ENCODE data around the gene ISM1. TPM values are rescaled to one million over a fixed set of nuclear protein-coding genes. Genes with fewer than 3 reads are reported as not detected.
A peak's percentile ranks its signal among the peaks of the same experiment; 100 is the strongest.

ISM1 gene
- total and polyA plus RNA-seq, 12 donors = 0.54 to 1.7 (median 1.0) TPM

DNA sequence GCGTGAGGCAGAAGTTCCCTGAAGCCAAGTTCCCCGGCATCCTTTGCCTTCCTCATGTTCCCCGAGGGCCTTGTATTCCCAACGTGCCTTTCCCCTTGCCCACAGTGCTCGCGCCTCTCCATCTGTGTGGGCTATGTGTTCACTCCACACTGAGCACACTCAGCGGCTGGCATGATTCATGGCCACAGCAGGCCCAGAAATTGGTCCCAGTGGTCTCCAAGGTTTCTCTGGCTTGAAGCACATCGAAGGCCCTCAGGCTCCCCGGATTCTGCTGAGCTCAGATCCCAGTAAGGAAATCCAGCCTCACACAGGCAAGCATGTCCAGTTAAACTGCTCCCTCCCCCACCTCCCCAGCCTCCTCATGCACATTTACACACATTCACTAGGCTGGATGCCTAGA is 123.6 kb downstream of the ISM1 start:
- intact Hi-C loops (cut with DNase I) = no loop called here
- WGBS, 2 donors = 80 to 83% methylated on average over 9 of the region's 9 CpGs
- TF ChIP-seq, protein P1, sequence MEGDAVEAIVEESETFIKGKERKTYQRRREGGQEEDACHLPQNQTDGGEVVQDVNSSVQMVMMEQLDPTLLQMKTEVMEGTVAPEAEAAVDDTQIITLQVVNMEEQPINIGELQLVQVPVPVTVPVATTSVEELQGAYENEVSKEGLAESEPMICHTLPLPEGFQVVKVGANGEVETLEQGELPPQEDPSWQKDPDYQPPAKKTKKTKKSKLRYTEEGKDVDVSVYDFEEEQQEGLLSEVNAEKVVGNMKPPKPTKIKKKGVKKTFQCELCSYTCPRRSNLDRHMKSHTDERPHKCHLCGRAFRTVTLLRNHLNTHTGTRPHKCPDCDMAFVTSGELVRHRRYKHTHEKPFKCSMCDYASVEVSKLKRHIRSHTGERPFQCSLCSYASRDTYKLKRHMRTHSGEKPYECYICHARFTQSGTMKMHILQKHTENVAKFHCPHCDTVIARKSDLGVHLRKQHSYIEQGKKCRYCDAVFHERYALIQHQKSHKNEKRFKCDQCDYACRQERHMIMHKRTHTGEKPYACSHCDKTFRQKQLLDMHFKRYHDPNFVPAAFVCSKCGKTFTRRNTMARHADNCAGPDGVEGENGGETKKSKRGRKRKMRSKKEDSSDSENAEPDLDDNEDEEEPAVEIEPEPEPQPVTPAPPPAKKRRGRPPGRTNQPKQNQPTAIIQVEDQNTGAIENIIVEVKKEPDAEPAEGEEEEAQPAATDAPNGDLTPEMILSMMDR (IDR thresholded peaks at IDR 0.05) = no peak

DNA sequence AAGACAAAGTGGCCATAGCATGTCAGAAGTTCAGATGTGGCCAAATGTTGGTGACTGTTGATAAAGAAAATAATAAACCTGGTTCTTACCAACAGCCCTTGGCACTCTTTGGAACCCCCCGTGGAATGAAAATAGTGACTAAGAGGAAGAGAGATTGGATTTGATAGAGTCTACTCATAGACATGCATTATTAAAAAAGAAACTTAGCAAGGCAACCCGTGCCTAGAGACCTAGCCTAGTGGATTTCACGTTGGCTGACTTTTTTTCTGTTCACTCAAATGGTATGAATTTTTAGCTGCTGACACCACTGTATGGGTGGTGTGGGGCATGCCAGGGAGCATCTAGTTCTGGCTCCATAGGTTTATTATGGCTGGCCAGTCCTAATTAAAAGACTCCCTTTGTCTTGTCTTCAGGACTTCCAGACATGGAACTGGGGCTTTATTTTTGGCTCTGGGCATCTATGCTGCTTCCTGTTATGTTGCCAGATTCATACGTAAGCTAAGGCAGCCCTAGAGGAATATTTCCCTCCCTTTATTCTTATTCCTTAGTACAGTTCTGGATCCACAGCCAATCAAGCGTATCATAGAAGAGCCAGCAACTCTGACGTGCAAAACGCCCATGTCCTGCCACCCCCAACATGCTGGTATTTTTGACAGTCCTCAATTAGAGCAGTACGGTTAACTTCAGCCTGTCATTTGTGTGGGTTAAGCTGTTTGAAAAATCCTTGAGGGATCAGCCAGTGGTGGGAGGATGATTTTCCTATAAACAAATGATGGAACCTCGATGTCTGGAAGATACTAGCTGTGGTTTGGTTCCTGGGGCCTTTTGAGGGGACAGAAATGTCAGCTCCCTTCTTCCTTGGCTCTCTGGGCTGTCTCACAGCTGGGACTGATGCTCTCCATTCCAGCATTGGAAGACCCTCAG is 127.5 kb downstream of the ISM1 start:
- Histone ChIP-seq H3K4me3 (no peak overlapping the region), H3K36me3 (no peaks in the 10 kb centered on the region), H3K9me3 (no peaks in the 10 kb centered on the region), H3K27ac (no peak overlapping the region), H3K27me3 (no peaks in the 10 kb centered on the region), H3K4me1 (peaks cover 0 to 4% (median 0%) of the 10 kb centered on the region in 9 donors)
- DNase-seq (no peak), ATAC-seq (peak in 2 of 8 donors; percentile 17 to 26)
- intact Hi-C loops (cut with DNase I) = no loop called here
- TF ChIP-seq, protein P1 (IDR thresholded peaks at IDR 0.05) = no peak
- WGBS, 2 donors = 59 to 66% methylated on average over 9 of the region's 9 CpGs

More for the DNA sequence above, 123.6 kb downstream of the ISM1 start:
- no peak for DNase-seq
- no peak overlapping the region for H3K27ac ChIP-seq
- H3K27me3 ChIP-seq = no peaks in the 10 kb centered on the region
- H3K9me3 ChIP-seq = no peaks in the 10 kb centered on the region
- H3K4me3 ChIP-seq = no peak overlapping the region
- H3K4me1 ChIP-seq = peaks cover 0 to 4% (median 0%) of the 10 kb centered on the region in 9 donors
- no peak for ATAC-seq
- H3K36me3 ChIP-seq = no peaks in the 10 kb centered on the region

DNA sequence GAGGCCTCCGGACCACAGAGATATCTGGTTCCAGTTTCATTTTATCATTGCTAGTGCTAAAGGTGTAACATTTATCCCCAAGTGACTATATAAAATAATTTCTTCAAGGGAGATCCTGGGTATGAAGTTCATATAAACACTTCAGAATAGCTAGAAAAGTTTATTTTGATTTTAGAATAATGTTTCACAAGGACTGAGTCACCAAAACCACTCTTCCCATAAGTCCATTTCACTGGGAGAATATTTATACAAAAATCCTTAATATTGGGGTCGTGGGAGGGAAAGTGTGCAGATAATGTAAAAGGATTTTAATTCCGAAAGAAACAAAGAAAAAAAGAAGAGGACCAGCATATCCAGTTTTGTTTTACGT is 128.1 kb downstream of the ISM1 start:
- Histone ChIP-seq H3K36me3 (no peaks in the 10 kb centered on the region), H3K9me3 (peaks cover 0 to 5% (median 0%) of the 10 kb centered on the region in 11 donors), H3K4me3 (no peak overlapping the region), H3K4me1 (peaks cover 0 to 4% (median 0%) of the 10 kb centered on the region in 9 donors), H3K27ac (no peak overlapping the region), H3K27me3 (no peaks in the 10 kb centered on the region)
- WGBS, 2 donors = 89 to 92% methylated on average over 4 of the region's 4 CpGs
- intact Hi-C loops (cut with DNase I) = no loop called here
- TF ChIP-seq, protein P1 (IDR thresholded peaks at IDR 0.05) = no peak
- no peak for DNase-seq
- ATAC-seq = no peak

Other genes with a start within 250 kb of the ISM1 start
- 1 to 10 TPM; 1.9 to 8.4 (median 3.9) TPM for gene SPTLC3, start 212.3 kb upstream of the ISM1 start, total RNA-seq
- gene SPTLC3, start 212.3 kb upstream of the ISM1 start, polyA plus RNA-seq = 1 to 10 TPM in 1 of 2 donors, under 1 TPM in 1; 0.45 to 1.6 TPM